HCT116 (cell line): ENCODE results near the gene DNAJC19. TPM values are rescaled to one million over a fixed set of nuclear protein-coding genes. Genes with fewer than 3 reads are reported as not detected.
A peak's percentile ranks its signal among the peaks of the same experiment; 100 is the strongest.

Experiments
- ATAC-seq: fragments of 200-7000 bp; cut with Tn5 transposase; 2 replicates; pipeline ENCODE4 v1.9.1; 2020; ENCODE audit warnings: mild to moderate bottlenecking, moderate library complexity
- Bru-seq: library from RNA; stranded (reverse); fragments of 400-500 nt; gene quantifications from one replicate; lab custom pipeline; 2021; lab: Mats Ljungman, UMichigan
- BruChase-seq, 2 experiments: library from RNA; stranded (reverse); fragments of 400-500 nt; gene quantifications; one replicate each; lab custom pipeline; 2021; lab: Mats Ljungman, UMichigan
- BruUV-seq: library from RNA; stranded (reverse); fragments of 400-500 nt; replicated peaks from 2 replicates; lab custom pipeline; 2021; lab: Mats Ljungman, UMichigan
- CTCF ChIA-PET: fragments of 300-600 bp; sonication (Branson Sonifier 250); formaldehyde crosslinking; loops from one replicate; lab custom pipeline; 2021; ENCODE audit warnings: antibody characterized with exemption; lab: Charles Lee
- POLR2A ChIA-PET: fragments of 300-600, 350-600 bp; sonication (Branson Sonifier 250); formaldehyde crosslinking; loops from one replicate; lab custom pipeline; 2021; ENCODE audit warnings: antibody characterized with exemption; lab: Charles Lee
- RAD21 ChIA-PET, 2 experiments: fragments of 300-600 bp; sonication (Branson Sonifier 250); formaldehyde crosslinking; loops; one replicate each; lab custom pipeline; 2023; ENCODE audit warnings: low total read pairs in 2 of 2; ENCODE audit not compliant: uncharacterized antibody in 2 of 2, unreplicated experiment in 2 of 2, low non-redundant PET in 1 of 2; lab: Charles Lee
- DNase-seq: peaks from one replicate; pipeline ENCODE4 v3.0.0-alpha.2; 2010; ENCODE audit warnings: low read depth, low spot score
- H2AFZ ChIP-seq: fragments of 200-600 bp; shearing (Covaris generic), sonication (generic); 2 replicates; pipeline ENCODE4 v1.6.1; 2017; ENCODE audit warnings: low read depth, mixed run types, mixed read lengths, antibody characterized with exemption, low read length; ENCODE audit not compliant: poor library complexity, severe bottlenecking
- H3K27ac ChIP-seq: 2 replicates; pipeline ENCODE4 v1.5.1; 2012; ENCODE audit warnings: low read depth, low read length
- H3K27me3 ChIP-seq: fragments of 200-600 bp; sonication (generic); 2 replicates; pipeline ENCODE4 v1.6.1; 2016; ENCODE audit warnings: mixed run types, low read length, mixed read lengths; ENCODE audit not compliant: insufficient read depth
- H3K36me3 ChIP-seq, 2 experiments: fragments of 200-500 bp in 1 of 2; fragments of 200-600 bp in 1 of 2; sonication (Bioruptor generic) in 1 of 2; sonication (generic) in 1 of 2; 2 replicates each; pipeline versions ENCODE4 v1.5.1 to v1.6.1; 2014 to 2016; ENCODE audit warnings: low read length in 2 of 2, inconsistent platforms in 1 of 2, mixed read lengths in 1 of 2, mixed run types in 1 of 2; ENCODE audit not compliant: insufficient read depth in 2 of 2, control insufficient read depth in 1 of 2
- H3K4me1 ChIP-seq, 2 experiments: fragments of 200-600 bp in 1 of 2; sonication (generic) in 1 of 2; 2 replicates each; pipeline versions ENCODE4 v1.5.1 to v1.6.1; 2012 to 2017; ENCODE audit warnings: low read length in 2 of 2, inconsistent platforms in 1 of 2, mild to moderate bottlenecking in 1 of 2, mixed read lengths in 1 of 2, mixed run types in 1 of 2, moderate library complexity in 1 of 2; ENCODE audit not compliant: insufficient read depth in 2 of 2, control insufficient read depth in 1 of 2
- H3K4me2 ChIP-seq: fragments of 200-600 bp; sonication (generic); 2 replicates; pipeline ENCODE4 v1.6.1; 2017; ENCODE audit warnings: mixed run types, low read length, mixed read lengths
- H3K4me3 ChIP-seq, 2 experiments: fragments of 200-600 bp in 1 of 2; sonication (generic) in 1 of 2; replicated peaks in 1 of 2; 2 replicates each; pipeline ENCODE4 v1.5.1; 2011 to 2016; ENCODE audit warnings: low read length in 2 of 2, control low read depth in 1 of 2, low read depth in 1 of 2, mild to moderate bottlenecking in 1 of 2, mixed read lengths in 1 of 2, mixed run types in 1 of 2
- H3K79me2 ChIP-seq: fragments of 200-600 bp; sonication (generic); 2 replicates; pipeline ENCODE4 v1.6.1; 2017; ENCODE audit warnings: mild to moderate bottlenecking, mixed run types, low read length, moderate library complexity, mixed read lengths; ENCODE audit not compliant: insufficient read depth
- H3K9ac ChIP-seq: fragments of 200-600 bp; sonication (generic); 2 replicates; pipeline ENCODE4 v1.6.1; 2016; ENCODE audit warnings: low read length, mixed read lengths
- H3K9me2 ChIP-seq: fragments of 200-600 bp; sonication (generic), shearing (Covaris generic); 2 replicates; pipeline ENCODE4 v1.6.1; 2017; ENCODE audit warnings: mixed run types, mild to moderate bottlenecking, moderate library complexity; ENCODE audit not compliant: insufficient read depth
- H3K9me3 ChIP-seq, 2 experiments: fragments of 200-500 bp in 1 of 2; fragments of 200-600 bp in 1 of 2; sonication (Bioruptor generic) in 1 of 2; sonication (generic) in 1 of 2; 2 replicates each; pipeline ENCODE4 v1.6.1; 2014 to 2017; ENCODE audit warnings: low read length in 2 of 2, mixed read lengths in 2 of 2, inconsistent platforms in 1 of 2, low read depth in 1 of 2, mild to moderate bottlenecking in 1 of 2, mixed run types in 1 of 2, moderate library complexity in 1 of 2; ENCODE audit not compliant: control insufficient read depth in 1 of 2, insufficient read depth in 1 of 2
- H4K20me1 ChIP-seq: fragments of 200-600 bp; sonication (generic), shearing (Covaris generic); 2 replicates; pipeline ENCODE4 v1.6.1; 2017; ENCODE audit warnings: mixed run types, mild to moderate bottlenecking, moderate library complexity; ENCODE audit not compliant: insufficient read depth
- ATF3 ChIP-seq: IDR thresholded peaks from 2 replicates; pipeline ENCODE4 v1.6.1; 2012
- CBX3 ChIP-seq: IDR thresholded peaks from 2 replicates; pipeline ENCODE4 v1.6.1; 2012; ENCODE audit warnings: low read depth
- CEBPB ChIP-seq: IDR thresholded peaks from 2 replicates; pipeline ENCODE4 v1.6.1; 2012; ENCODE audit warnings: low read depth
- CTCF ChIP-seq, 3 experiments: fragments of 200-600 bp in 1 of 3; sonication (generic) in 1 of 3; IDR thresholded peaks in 2 of 3; conservative IDR thresholded peaks in 1 of 3; 2 replicates each; pipeline ENCODE4 v1.5.1; 2012 to 2017; ENCODE audit warnings: low read depth in 2 of 3, low read length in 2 of 3, antibody characterized with exemption in 1 of 3, borderline replicate concordance in 1 of 3, control low read depth in 1 of 3, mild to moderate bottlenecking in 1 of 3, mixed read lengths in 1 of 3, mixed run types in 1 of 3, moderate library complexity in 1 of 3; ENCODE audit not compliant: insufficient read depth in 1 of 3
- EGR1 ChIP-seq: IDR thresholded peaks from 2 replicates; pipeline ENCODE4 v1.6.1; 2012; ENCODE audit warnings: low read depth
- EZH2 ChIP-seq: fragments of 200-600 bp; sonication (generic); IDR thresholded peaks from 2 replicates; pipeline ENCODE4 v1.6.1; 2017; ENCODE audit warnings: antibody characterized with exemption, mixed run types
- JUND ChIP-seq: IDR thresholded peaks from 2 replicates; pipeline ENCODE4 v1.6.1; 2012
- POLR2A ChIP-seq: IDR thresholded peaks from 2 replicates; pipeline ENCODE4 v1.7.0; 2011; ENCODE audit warnings: borderline replicate concordance; ENCODE audit not compliant: insufficient read depth, insufficient read length; ENCODE audit errors: extremely low read depth
- POLR2AphosphoS5 ChIP-seq: IDR thresholded peaks from 2 replicates; pipeline ENCODE4 v1.6.1; 2011; ENCODE audit warnings: mild to moderate bottlenecking, low read depth, low read length, moderate library complexity
- REST ChIP-seq: IDR thresholded peaks from 2 replicates; pipeline ENCODE4 v1.6.1; 2012; ENCODE audit warnings: low read depth
- SP1 ChIP-seq: IDR thresholded peaks from 2 replicates; pipeline ENCODE4 v1.6.1; 2012; ENCODE audit warnings: low read depth
- TCF7L2 ChIP-seq: IDR thresholded peaks from 2 replicates; pipeline ENCODE4 v1.7.0; 2011; ENCODE audit warnings: borderline replicate concordance, inconsistent platforms; ENCODE audit not compliant: insufficient read depth, insufficient read length; ENCODE audit errors: extremely low read depth
- YY1 ChIP-seq: IDR thresholded peaks from 2 replicates; pipeline ENCODE4 v1.6.1; 2011; ENCODE audit warnings: low read length, low read depth, moderate library complexity, mild to moderate bottlenecking; ENCODE audit not compliant: insufficient replicate concordance; ENCODE audit errors: extremely low read depth
- ZBTB33 ChIP-seq: IDR thresholded peaks from 2 replicates; pipeline ENCODE4 v1.6.1; 2011; ENCODE audit warnings: mild to moderate bottlenecking, low read length, moderate library complexity; ENCODE audit not compliant: insufficient replicate concordance; ENCODE audit errors: extremely low read depth
- ZNF274 ChIP-seq: fragments of 200-500 bp; sonication (Bioruptor generic); IDR thresholded peaks from 2 replicates; pipeline ENCODE4 v1.6.1; 2014; ENCODE audit warnings: mild to moderate bottlenecking, low read depth, low read length, inconsistent platforms
- intact Hi-C: fragments of 100-400 bp; cut with micrococcal nuclease; formaldehyde crosslinking; loops from 2 replicates; pipeline ENCODE4 v1.10.0; 2022
- long read RNA-seq: library from polyadenylated mRNA; unstranded; transcript quantifications from one replicate; pipeline ENCODE4 v2.0.0, GENCODE V29; 2021; ENCODE audit not compliant: unreplicated experiment
- polyA plus RNA-seq: library from polyadenylated mRNA; unstranded; fragments of >200 nt; gene quantifications from 2 replicates; pipeline ENCODE4 v1.2.1, GENCODE V29; 2012; ENCODE audit warnings: missing spikeins
- total RNA-seq: library from RNA; stranded (reverse); gene quantifications from one replicate; pipeline ENCODE4 v1.2.1, GENCODE V29; 2021; ENCODE audit not compliant: unreplicated experiment

DNAJC19 gene
- 61.2 TPM for total RNA-seq
- polyA plus RNA-seq = 45.1 and 47.7 TPM in 2 replicates
- Bru-seq, nascent RNA = percentile 85 among the genes with signal in this experiment
- BruChase-seq, experiment 1, labeled RNA remaining after a 6-hour chase = percentile 79 among the genes with signal in this experiment
- BruChase-seq, experiment 2, labeled RNA remaining after a 2-hour chase = percentile 81 among the genes with signal in this experiment
- long read RNA-seq, transcript DNAJC19-201 (6 exons, 1,454 nt) = major isoform, 41 of 50 reads
- long read RNA-seq, partial matches to known transcripts = 1 of 50 reads
- long read RNA-seq, other reads (novel, unspliced or antisense) = 2 of 50 reads

GRCh38 chr3:180989291-180990163 is at the start of gene DNAJC19:
DNAJC19 (minus strand) TSS chr3:180989736; CDS start chr3:180989602, 134 bp downstream.
- CTCF ChIA-PET = interaction anchor here (1.0 kb wide), 1 partner anchor 77 kb away, joined by 4 read pairs; the partner anchor contains the start of gene FXR1
- peak within 1 kb of the TSS; percentile 71 for H3K27ac ChIP-seq
- H3K4me2 ChIP-seq = peak within 1 kb of the TSS; percentile 86
- BruUV-seq = TSS peak; percentile 66
- RAD21 ChIA-PET = no interaction called here
- no peaks in the 10 kb centered on the region for H4K20me1 ChIP-seq
- H3K9me2 ChIP-seq = no peaks in the 10 kb centered on the region
- H3K4me1 ChIP-seq = peaks cover 7 to 9% of the 10 kb centered on the region in 2 experiments; a peak in 2 of 4 replicates
- peak within 1 kb of the TSS; percentile 85 for H2AFZ ChIP-seq
- intact Hi-C loops = no loop called here
- POLR2A ChIA-PET = no interaction called here
- H3K9ac ChIP-seq = peak within 1 kb of the TSS; percentile 71
- H3K36me3 ChIP-seq = 0 out of 4 replicates have a peak, but pooled peaks cover 0 to 2% of the 10 kb centered on the region in 2 experiments
- peak; percentile 94 for ATAC-seq
- H3K79me2 ChIP-seq = peaks cover 13% of the 10 kb centered on the region
- peak; percentile 96 for DNase-seq
- H3K9me3 ChIP-seq = no peaks in the 10 kb centered on the region
- peaks cover 18% of the 10 kb centered on the region; the same call in 1 of the 2 replicates for H3K27me3 ChIP-seq
- H3K4me3 ChIP-seq = peak within 1 kb of the TSS; percentile 71 to 78
- no peak for TF ChIP-seq ZBTB33
- TF ChIP-seq REST = no peak
- peak; percentile 48 for TF ChIP-seq CEBPB
- peak; percentile 66 for TF ChIP-seq TCF7L2
- TF ChIP-seq POLR2AphosphoS5 = peak; percentile 98
- TF ChIP-seq ATF3 = no peak
- no peak for TF ChIP-seq EGR1
- TF ChIP-seq POLR2A = peak; percentile 54
- peak; percentile 62 for TF ChIP-seq YY1
- peak; percentile 74 for TF ChIP-seq SP1
- no peak for TF ChIP-seq CTCF (IDR thresholded peaks at IDR 0.05 in 2 of 3, conservative IDR thresholded peaks at IDR 0.05 in 1 of 3; ENCODE audit: borderline replicate concordance in 1 of 3, insufficient read depth in 1 of 3, low read depth in 2 of 3, low read length in 2 of 3)
- no peak for TF ChIP-seq JUND
- 0 out of 2 replicates have a peak, but pooled peaks have one; percentile 74 for TF ChIP-seq CBX3
- TF ChIP-seq EZH2 = no peak
- TF ChIP-seq ZNF274 = no peak
